GM23338 (cell line): ENCODE measurements around the gene EEF2. TPM values are rescaled to one million over a fixed set of nuclear protein-coding genes. Genes with fewer than 3 reads are reported as not detected.
"Not testable (repeated sequence)": the region's sequence is repeated elsewhere in the genome, so short reads cannot be mapped to it uniquely, and the experiment has no call there.

Experiments used
- ATAC-seq: fragments of 200-7000 bp; cut with Tn5 transposase; 3 replicates; pipeline ENCODE4 v1.9.1; 2020
- DNase-seq: peaks from one replicate; pipeline ENCODE4 v3.0.0-alpha.2; 2015; ENCODE audit warnings: low spot score
- H2AFZ ChIP-seq: fragments of 200-600 bp; sonication (generic); 2 replicates; pipeline ENCODE4 v1.8.0; 2016; ENCODE audit warnings: antibody characterized with exemption, mild to moderate bottlenecking, moderate library complexity
- H3F3A ChIP-seq: fragments of 200-600 bp; sonication (generic); replicated peaks from 2 replicates; pipeline ENCODE4 v1.8.0; 2017; ENCODE audit warnings: antibody characterized with exemption, mixed run types, low read depth
- H3K27ac ChIP-seq: fragments of 200-600 bp; sonication (generic); 2 replicates; pipeline ENCODE4 v1.6.1; 2016; ENCODE audit warnings: low read depth
- H3K27me3 ChIP-seq: fragments of 200-600 bp; sonication (generic); 2 replicates; pipeline ENCODE4 v1.8.0; 2016; ENCODE audit warnings: mild to moderate bottlenecking, mixed run types, moderate library complexity; ENCODE audit not compliant: insufficient read depth
- H3K36me3 ChIP-seq: fragments of 200-600 bp; sonication (generic); 2 replicates; pipeline ENCODE4 v1.8.0; 2016; ENCODE audit warnings: mild to moderate bottlenecking; ENCODE audit not compliant: insufficient read depth
- H3K4me1 ChIP-seq: fragments of 200-600 bp; sonication (generic); 2 replicates; pipeline ENCODE4 v1.8.0; 2016; ENCODE audit warnings: mild to moderate bottlenecking, moderate library complexity; ENCODE audit not compliant: insufficient read depth
- H3K4me2 ChIP-seq: fragments of 200-600 bp; sonication (generic); 2 replicates; pipeline ENCODE4 v1.7.1; 2017; ENCODE audit warnings: mixed run types
- H3K4me3 ChIP-seq: fragments of 200-600 bp; sonication (generic); 2 replicates; pipeline ENCODE4 v1.6.1; 2016; ENCODE audit warnings: mixed run types
- H3K79me2 ChIP-seq: fragments of 200-600 bp; sonication (generic); replicated peaks from 2 replicates; pipeline ENCODE4 v1.8.0; 2017; ENCODE audit warnings: mild to moderate bottlenecking; ENCODE audit not compliant: insufficient read depth
- H3K9me2 ChIP-seq: fragments of 200-600 bp; sonication (generic); 2 replicates; pipeline ENCODE4 v1.8.0; 2017; ENCODE audit not compliant: insufficient read depth
- H4K20me1 ChIP-seq: fragments of 200-600 bp; sonication (generic); replicated peaks from 2 replicates; pipeline ENCODE4 v1.8.0; 2017; ENCODE audit warnings: mild to moderate bottlenecking; ENCODE audit not compliant: insufficient read depth
- H3K27ac Mint-ChIP-seq: 2 replicates; pipeline ENCODE4 v1.8.0; 2020; ENCODE audit warnings: inconsistent platforms, mild to moderate bottlenecking, moderate library complexity, mixed read lengths
- H3K27me3 Mint-ChIP-seq: 3 replicates; pipeline ENCODE4 v1.8.0; 2022; ENCODE audit warnings: low read depth, mild to moderate bottlenecking, moderate library complexity, mixed read lengths, inconsistent platforms; ENCODE audit not compliant: insufficient read depth, poor library complexity
- H3K36me3 Mint-ChIP-seq: 3 replicates; pipeline ENCODE4 v1.8.0; 2021; ENCODE audit warnings: low read depth, mild to moderate bottlenecking, inconsistent platforms, moderate library complexity, mixed read lengths
- H3K4me1 Mint-ChIP-seq: 3 replicates; pipeline ENCODE4 v1.8.0; 2020; ENCODE audit warnings: mild to moderate bottlenecking, inconsistent platforms, mixed read lengths
- H3K4me3 Mint-ChIP-seq: 3 replicates; pipeline ENCODE4 v1.8.0; 2021; ENCODE audit warnings: moderate library complexity, mild to moderate bottlenecking, inconsistent platforms, mixed read lengths
- H3K9me3 Mint-ChIP-seq: 3 replicates; pipeline ENCODE4 v1.8.0; 2020; ENCODE audit warnings: moderate library complexity, mild to moderate bottlenecking, inconsistent platforms, mixed read lengths
- ETS1 ChIP-seq: IDR thresholded peaks from 2 replicates; pipeline ENCODE4 v1.6.1; 2016; ENCODE audit warnings: antibody characterized with exemption
- EZH2phosphoT487 ChIP-seq: fragments of 200-600 bp; sonication (generic); IDR thresholded peaks from one replicate; pipeline ENCODE4 v1.8.1; 2018; ENCODE audit warnings: antibody characterized with exemption; ENCODE audit not compliant: unreplicated experiment
- NANOG ChIP-seq: IDR thresholded peaks from 2 replicates; pipeline ENCODE4 v1.6.1; 2016; ENCODE audit warnings: antibody characterized with exemption, borderline replicate concordance
- POLR2AphosphoS5 ChIP-seq: IDR thresholded peaks from 2 replicates; pipeline ENCODE4 v1.6.1; 2016; ENCODE audit warnings: antibody characterized with exemption, low read depth
- STAT1 ChIP-seq: IDR thresholded peaks from one replicate; pipeline ENCODE4 v1.6.1; 2016; ENCODE audit warnings: antibody characterized with exemption; ENCODE audit not compliant: unreplicated experiment
- ZNF331 ChIP-seq: fragments of 250-450 bp; sonication (Bioruptor Pico); IDR thresholded peaks from 2 replicates; pipeline ENCODE4 v1.5.0; 2020; ENCODE audit warnings: low read depth, mild to moderate bottlenecking, moderate library complexity
- polyA plus RNA-seq: library from polyadenylated mRNA; unstranded; fragments of >200 nt; fragmentation: Nextera tagmentation; extraction: Ambion mirVana; gene quantifications from 2 replicates; pipeline ENCODE4 v1.2.1, GENCODE V29; 2016
- total RNA-seq: library from RNA; depleted of rRNA; stranded (reverse); fragments of >200 nt; shearing (Covaris generic); gene quantifications from 2 replicates; pipeline ENCODE4 v1.2.3, GENCODE V29; 2014
- TF ChIP-seq, protein P1 (sequence below): IDR thresholded peaks from one replicate; pipeline ENCODE4 v1.6.1; 2018; ENCODE audit warnings: antibody characterized with exemption; ENCODE audit not compliant: unreplicated experiment

The EEF2 gene
- total and polyA plus RNA-seq, 2 experiments from 2014 or later, result 772 to 2,987 TPM

DNA sequence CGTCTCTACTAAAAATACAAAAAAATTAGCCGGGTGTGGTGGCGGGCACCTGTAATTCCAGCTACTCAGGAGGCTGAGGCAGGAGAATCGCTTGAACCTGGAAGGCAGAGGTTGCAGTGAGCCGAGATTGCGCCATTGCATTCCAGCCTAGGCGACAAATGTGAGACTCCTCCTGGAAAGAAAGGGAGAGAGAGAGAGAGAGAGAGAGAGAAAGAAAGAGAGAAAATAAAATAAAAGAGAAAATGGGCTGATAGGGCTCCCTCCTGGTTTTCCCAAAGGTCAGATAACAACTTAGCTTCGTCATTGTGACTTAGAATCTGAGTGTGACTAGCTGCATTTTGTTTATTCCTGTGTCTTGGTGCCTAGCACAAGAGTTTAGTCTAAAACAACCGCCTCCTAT, 20.2 kb upstream of the EEF2 start:
- H3K27me3 Mint-ChIP-seq, H3F3A ChIP-seq, H3K27me3 ChIP-seq, H3K9me3 Mint-ChIP-seq, H3K27ac ChIP-seq, DNase-seq, H3K9me2 ChIP-seq, H3K36me3 Mint-ChIP-seq, H3K36me3 ChIP-seq, ATAC-seq, H3K27ac Mint-ChIP-seq, H3K4me2 ChIP-seq, H2AFZ ChIP-seq, H3K4me3 ChIP-seq: not testable (repeated sequence)
- peaks cover 14% of the 10 kb centered on the region for H4K20me1 ChIP-seq
- peaks cover 26% of the 10 kb centered on the region for H3K79me2 ChIP-seq
- peak overlapping the region; percentile 50; the same call in 1 of the 3 replicates for H3K4me3 Mint-ChIP-seq
- H3K4me1 ChIP-seq, result peaks cover 14% of the 10 kb centered on the region; the same call in 1 of the 2 replicates
- H3K4me1 Mint-ChIP-seq, result peaks cover 17% of the 10 kb centered on the region

DNA sequence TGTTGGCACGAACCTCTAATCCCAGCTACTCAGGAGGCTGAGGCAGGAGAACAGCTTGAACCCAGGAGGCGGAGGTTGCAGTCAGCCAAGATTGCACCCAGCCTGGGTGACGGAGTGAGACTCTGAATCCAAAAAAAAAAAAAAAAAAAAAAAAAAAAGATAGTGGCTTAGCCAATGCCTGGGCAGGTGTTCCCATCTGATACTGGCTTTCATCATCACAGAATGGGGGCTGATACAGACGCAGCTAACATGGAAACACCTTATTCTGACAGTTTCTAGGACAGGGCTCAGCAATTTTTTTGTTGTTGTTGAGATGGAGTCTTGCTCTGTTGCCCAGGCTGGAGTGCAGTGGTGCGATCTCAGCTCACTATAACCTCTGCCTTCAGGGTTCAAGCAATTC, 15.5 kb upstream of the EEF2 start:
- not testable (repeated sequence) for H3K9me3 Mint-ChIP-seq, H3K36me3 Mint-ChIP-seq, H4K20me1 ChIP-seq, ATAC-seq, H2AFZ ChIP-seq, H3K4me3 Mint-ChIP-seq, H3K27ac ChIP-seq, H3K4me2 ChIP-seq, H3F3A ChIP-seq, H3K27ac Mint-ChIP-seq, H3K4me3 ChIP-seq, H3K9me2 ChIP-seq, H3K4me1 ChIP-seq, H3K27me3 Mint-ChIP-seq, DNase-seq, H3K36me3 ChIP-seq, H3K27me3 ChIP-seq, H3K79me2 ChIP-seq, H3K4me1 Mint-ChIP-seq

DNA sequence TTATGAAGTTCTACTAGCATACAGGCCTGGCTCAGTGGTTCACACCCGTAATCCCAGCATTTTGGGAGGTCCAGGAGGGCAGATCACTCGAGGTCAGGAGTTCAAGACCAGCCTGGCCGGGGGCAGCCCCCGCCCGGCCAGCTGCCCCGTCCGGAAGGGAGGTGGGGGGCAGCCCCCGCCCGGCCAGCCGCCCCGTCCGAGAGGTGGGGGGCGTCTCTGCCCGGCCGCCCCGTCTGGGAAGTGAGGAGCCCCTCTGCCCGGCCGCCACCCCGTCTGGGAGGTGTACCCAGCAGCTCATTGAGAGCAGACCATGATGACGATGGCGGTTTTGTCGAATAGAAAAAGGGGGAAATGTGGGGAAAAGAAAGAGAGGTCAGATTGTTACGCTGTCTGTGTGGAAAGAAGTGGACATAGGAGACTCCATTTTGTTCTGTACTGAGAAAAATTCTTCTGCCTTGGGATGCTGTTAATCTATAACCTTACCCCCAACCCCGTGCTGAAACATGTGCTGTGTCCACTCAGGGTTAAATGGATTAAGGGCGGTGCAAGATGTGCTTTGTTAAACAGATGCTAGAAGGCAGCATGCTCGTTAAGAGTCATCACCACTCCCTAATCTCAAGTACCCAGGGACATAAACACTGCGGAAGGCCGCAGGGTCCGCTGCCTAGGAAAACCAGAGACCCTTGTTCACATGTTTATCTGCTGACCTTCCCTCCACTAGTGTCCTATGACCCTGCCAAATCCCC, 13.6 kb upstream of the EEF2 start:
- not testable (repeated sequence) for H3K27ac Mint-ChIP-seq, H3K9me2 ChIP-seq, H3K79me2 ChIP-seq, H3K36me3 ChIP-seq, H4K20me1 ChIP-seq, ATAC-seq, H3K9me3 Mint-ChIP-seq, H3K4me3 Mint-ChIP-seq, H3K27me3 Mint-ChIP-seq, H2AFZ ChIP-seq, H3K4me3 ChIP-seq, H3K27ac ChIP-seq, H3K4me2 ChIP-seq, H3K27me3 ChIP-seq, DNase-seq, H3K4me1 Mint-ChIP-seq, H3K4me1 ChIP-seq, H3F3A ChIP-seq, H3K36me3 Mint-ChIP-seq

DNA sequence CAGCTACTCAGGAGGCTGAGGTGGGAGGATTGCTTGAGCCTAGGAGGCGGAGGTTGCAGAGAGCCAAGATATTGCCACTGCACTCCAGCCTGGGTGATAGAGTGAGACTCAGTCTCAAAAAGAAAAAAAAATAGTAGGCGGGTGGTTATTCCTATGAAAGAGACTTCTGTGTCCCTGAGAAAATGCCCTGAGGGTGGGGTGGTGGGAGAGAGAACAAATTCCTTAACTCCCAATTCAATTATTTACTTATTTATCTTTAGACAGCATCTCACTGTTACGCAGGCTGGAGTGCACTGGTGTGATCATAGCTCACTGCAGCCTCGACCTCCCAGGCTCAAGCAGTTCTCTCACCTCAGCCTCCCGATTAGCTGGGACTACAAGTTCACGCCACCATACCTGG, 10.3 kb upstream of the EEF2 start:
- H3K4me1 Mint-ChIP-seq, result no peaks in the 10 kb centered on the region
- peaks cover 4% of the 10 kb centered on the region for H3K27me3 Mint-ChIP-seq
- Histone ChIP-seq H3K4me1 (no peaks in the 10 kb centered on the region), H3K4me3 (no peak overlapping the region), H3K36me3 (no peaks in the 10 kb centered on the region), H3K27ac (no peak overlapping the region), H3K79me2 (no peaks in the 10 kb centered on the region), H2AFZ (no peak overlapping the region), H4K20me1 (no peaks in the 10 kb centered on the region), H3F3A (no peaks in the 10 kb centered on the region), H3K9me2 (0 out of 2 replicates have a peak, but pooled peaks cover 3% of the 10 kb centered on the region), H3K4me2 (no peak overlapping the region), H3K27me3 (no peaks in the 10 kb centered on the region)
- H3K27ac Mint-ChIP-seq, result no peak overlapping the region
- H3K9me3 Mint-ChIP-seq, result peaks cover 3% of the 10 kb centered on the region; the same call in 2 of the 3 replicates
- DNase-seq (no peak), ATAC-seq (no peak)
- no peaks in the 10 kb centered on the region for H3K36me3 Mint-ChIP-seq
- H3K4me3 Mint-ChIP-seq, result no peak overlapping the region
- TF ChIP-seq ZNF331 (CRISPR knock-in tag) (no peak), STAT1 (no peak), ETS1 (no peak), POLR2AphosphoS5 (no peak), EZH2phosphoT487 (no peak), NANOG (no peak)
- TF ChIP-seq, protein P1, sequence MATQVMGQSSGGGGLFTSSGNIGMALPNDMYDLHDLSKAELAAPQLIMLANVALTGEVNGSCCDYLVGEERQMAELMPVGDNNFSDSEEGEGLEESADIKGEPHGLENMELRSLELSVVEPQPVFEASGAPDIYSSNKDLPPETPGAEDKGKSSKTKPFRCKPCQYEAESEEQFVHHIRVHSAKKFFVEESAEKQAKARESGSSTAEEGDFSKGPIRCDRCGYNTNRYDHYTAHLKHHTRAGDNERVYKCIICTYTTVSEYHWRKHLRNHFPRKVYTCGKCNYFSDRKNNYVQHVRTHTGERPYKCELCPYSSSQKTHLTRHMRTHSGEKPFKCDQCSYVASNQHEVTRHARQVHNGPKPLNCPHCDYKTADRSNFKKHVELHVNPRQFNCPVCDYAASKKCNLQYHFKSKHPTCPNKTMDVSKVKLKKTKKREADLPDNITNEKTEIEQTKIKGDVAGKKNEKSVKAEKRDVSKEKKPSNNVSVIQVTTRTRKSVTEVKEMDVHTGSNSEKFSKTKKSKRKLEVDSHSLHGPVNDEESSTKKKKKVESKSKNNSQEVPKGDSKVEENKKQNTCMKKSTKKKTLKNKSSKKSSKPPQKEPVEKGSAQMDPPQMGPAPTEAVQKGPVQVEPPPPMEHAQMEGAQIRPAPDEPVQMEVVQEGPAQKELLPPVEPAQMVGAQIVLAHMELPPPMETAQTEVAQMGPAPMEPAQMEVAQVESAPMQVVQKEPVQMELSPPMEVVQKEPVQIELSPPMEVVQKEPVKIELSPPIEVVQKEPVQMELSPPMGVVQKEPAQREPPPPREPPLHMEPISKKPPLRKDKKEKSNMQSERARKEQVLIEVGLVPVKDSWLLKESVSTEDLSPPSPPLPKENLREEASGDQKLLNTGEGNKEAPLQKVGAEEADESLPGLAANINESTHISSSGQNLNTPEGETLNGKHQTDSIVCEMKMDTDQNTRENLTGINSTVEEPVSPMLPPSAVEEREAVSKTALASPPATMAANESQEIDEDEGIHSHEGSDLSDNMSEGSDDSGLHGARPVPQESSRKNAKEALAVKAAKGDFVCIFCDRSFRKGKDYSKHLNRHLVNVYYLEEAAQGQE, result no peak
